ENCODE data around the gene RGS1. TPM values are rescaled to one million over a fixed set of nuclear protein-coding genes. Genes with fewer than 3 reads are reported as not detected.

The RGS1 gene
- not detected in 2 replicates for total RNA-seq (2014; rRNA removed; shearing (Covaris generic))

GRCh38 chr1:192575499-192576189 is at the start of gene RGS1:
TSS of gene RGS1 (plus strand) at chr1:192575773. CDS start at chr1:192575793, 20 bp downstream.

Other genes starting within 250 kb of the RGS1 start
- gene RGS13, start 60.4 kb downstream of the RGS1 start, total RNA-seq (2014; rRNA removed; shearing (Covaris generic)): not detected in 2 replicates
- 17.9 and 30.0 TPM in 2 replicates for gene RGS2, start 233.3 kb downstream of the RGS1 start, total RNA-seq (2014; rRNA removed; shearing (Covaris generic))

Data from A375 (cell line).